K562 (cell line): ENCODE measurements around the gene LOXL4.

ENCODE experiments used
- FOXK2 ChIP-seq, 2 experiments: fragments of 450-650 bp; IDR thresholded peaks in 1 of 2; conservative IDR thresholded peaks in 1 of 2; 2 replicates each; pipeline ENCODE4 v1.6.1; 2016; ENCODE audit warnings: low read depth in 2 of 2, mild to moderate bottlenecking in 1 of 2
- SP1 ChIP-seq: sonication (generic); formaldehyde crosslinking; IDR thresholded peaks from 2 replicates; pipeline ENCODE4 v1.8.1; 2022; ENCODE audit warnings: mild to moderate bottlenecking, missing genetic modification reagents
- ZBTB7A ChIP-seq: IDR thresholded peaks from 2 replicates; pipeline ENCODE4 v1.6.1; 2011; ENCODE audit warnings: low read depth, mild to moderate bottlenecking, low read length, moderate library complexity, borderline replicate concordance; ENCODE audit not compliant: control insufficient read depth
- ZKSCAN1 ChIP-seq: fragments of 150-350 bp; IDR thresholded peaks from 2 replicates; pipeline ENCODE4 v1.6.1; 2016; ENCODE audit warnings: low read depth, low read length
- TF ChIP-seq, protein P1 (sequence below), 3 experiments: IDR thresholded peaks in 2 of 3; conservative IDR thresholded peaks in 1 of 3; 2 replicates each; pipeline ENCODE4 v1.5.1; 2011 to 2012; ENCODE audit warnings: low read length in 3 of 3, mild to moderate bottlenecking in 3 of 3, control low read depth in 2 of 3, improper control_type of control experiment in 1 of 3, inconsistent platforms in 1 of 3, low read depth in 1 of 3, mixed read lengths in 1 of 3, moderate library complexity in 1 of 3; ENCODE audit not compliant: insufficient read depth in 2 of 3
- TF ChIP-seq, protein P2 (sequence below): fragments of 450-650 bp; IDR thresholded peaks from 2 replicates; pipeline ENCODE4 v1.6.1; 2016; ENCODE audit warnings: low read depth

DNA sequence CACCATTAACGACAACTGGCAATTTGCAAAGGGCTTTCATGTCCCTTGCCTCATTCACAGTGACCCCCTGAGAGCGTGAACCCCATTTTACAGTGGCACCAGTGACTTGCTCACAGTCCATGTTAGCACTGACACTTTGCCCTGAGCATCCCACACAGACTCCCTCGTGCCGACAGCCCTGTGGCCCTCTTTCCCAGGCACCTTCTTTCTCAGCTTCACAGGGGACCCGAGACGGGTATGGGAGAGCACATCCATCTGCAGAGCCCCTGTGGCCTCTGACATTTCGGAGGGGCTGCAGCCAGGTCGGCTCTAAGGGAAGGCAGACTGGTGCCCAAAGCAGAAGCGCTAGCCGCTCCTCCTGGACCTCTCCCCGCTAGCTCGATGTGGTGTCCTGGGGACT is 10.8 kb downstream of the LOXL4 start:
- TF ChIP-seq, protein P1, sequence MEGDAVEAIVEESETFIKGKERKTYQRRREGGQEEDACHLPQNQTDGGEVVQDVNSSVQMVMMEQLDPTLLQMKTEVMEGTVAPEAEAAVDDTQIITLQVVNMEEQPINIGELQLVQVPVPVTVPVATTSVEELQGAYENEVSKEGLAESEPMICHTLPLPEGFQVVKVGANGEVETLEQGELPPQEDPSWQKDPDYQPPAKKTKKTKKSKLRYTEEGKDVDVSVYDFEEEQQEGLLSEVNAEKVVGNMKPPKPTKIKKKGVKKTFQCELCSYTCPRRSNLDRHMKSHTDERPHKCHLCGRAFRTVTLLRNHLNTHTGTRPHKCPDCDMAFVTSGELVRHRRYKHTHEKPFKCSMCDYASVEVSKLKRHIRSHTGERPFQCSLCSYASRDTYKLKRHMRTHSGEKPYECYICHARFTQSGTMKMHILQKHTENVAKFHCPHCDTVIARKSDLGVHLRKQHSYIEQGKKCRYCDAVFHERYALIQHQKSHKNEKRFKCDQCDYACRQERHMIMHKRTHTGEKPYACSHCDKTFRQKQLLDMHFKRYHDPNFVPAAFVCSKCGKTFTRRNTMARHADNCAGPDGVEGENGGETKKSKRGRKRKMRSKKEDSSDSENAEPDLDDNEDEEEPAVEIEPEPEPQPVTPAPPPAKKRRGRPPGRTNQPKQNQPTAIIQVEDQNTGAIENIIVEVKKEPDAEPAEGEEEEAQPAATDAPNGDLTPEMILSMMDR (IDR thresholded peaks at IDR 0.05 in 2 of 3, conservative IDR thresholded peaks at IDR 0.05 in 1 of 3; ENCODE audit: insufficient read depth in 2 of 3, low read depth in 1 of 3, low read length in 3 of 3) = no peak
- TF ChIP-seq ZBTB7A = no peak
- TF ChIP-seq FOXK2 (conservative IDR thresholded peaks at IDR 0.05 in 1 of 2, IDR thresholded peaks at IDR 0.05 in 1 of 2; ENCODE audit: low read depth in 2 of 2) = no peak
- no peak for TF ChIP-seq SP1 (CRISPR knock-in tag)
- TF ChIP-seq, protein P2, sequence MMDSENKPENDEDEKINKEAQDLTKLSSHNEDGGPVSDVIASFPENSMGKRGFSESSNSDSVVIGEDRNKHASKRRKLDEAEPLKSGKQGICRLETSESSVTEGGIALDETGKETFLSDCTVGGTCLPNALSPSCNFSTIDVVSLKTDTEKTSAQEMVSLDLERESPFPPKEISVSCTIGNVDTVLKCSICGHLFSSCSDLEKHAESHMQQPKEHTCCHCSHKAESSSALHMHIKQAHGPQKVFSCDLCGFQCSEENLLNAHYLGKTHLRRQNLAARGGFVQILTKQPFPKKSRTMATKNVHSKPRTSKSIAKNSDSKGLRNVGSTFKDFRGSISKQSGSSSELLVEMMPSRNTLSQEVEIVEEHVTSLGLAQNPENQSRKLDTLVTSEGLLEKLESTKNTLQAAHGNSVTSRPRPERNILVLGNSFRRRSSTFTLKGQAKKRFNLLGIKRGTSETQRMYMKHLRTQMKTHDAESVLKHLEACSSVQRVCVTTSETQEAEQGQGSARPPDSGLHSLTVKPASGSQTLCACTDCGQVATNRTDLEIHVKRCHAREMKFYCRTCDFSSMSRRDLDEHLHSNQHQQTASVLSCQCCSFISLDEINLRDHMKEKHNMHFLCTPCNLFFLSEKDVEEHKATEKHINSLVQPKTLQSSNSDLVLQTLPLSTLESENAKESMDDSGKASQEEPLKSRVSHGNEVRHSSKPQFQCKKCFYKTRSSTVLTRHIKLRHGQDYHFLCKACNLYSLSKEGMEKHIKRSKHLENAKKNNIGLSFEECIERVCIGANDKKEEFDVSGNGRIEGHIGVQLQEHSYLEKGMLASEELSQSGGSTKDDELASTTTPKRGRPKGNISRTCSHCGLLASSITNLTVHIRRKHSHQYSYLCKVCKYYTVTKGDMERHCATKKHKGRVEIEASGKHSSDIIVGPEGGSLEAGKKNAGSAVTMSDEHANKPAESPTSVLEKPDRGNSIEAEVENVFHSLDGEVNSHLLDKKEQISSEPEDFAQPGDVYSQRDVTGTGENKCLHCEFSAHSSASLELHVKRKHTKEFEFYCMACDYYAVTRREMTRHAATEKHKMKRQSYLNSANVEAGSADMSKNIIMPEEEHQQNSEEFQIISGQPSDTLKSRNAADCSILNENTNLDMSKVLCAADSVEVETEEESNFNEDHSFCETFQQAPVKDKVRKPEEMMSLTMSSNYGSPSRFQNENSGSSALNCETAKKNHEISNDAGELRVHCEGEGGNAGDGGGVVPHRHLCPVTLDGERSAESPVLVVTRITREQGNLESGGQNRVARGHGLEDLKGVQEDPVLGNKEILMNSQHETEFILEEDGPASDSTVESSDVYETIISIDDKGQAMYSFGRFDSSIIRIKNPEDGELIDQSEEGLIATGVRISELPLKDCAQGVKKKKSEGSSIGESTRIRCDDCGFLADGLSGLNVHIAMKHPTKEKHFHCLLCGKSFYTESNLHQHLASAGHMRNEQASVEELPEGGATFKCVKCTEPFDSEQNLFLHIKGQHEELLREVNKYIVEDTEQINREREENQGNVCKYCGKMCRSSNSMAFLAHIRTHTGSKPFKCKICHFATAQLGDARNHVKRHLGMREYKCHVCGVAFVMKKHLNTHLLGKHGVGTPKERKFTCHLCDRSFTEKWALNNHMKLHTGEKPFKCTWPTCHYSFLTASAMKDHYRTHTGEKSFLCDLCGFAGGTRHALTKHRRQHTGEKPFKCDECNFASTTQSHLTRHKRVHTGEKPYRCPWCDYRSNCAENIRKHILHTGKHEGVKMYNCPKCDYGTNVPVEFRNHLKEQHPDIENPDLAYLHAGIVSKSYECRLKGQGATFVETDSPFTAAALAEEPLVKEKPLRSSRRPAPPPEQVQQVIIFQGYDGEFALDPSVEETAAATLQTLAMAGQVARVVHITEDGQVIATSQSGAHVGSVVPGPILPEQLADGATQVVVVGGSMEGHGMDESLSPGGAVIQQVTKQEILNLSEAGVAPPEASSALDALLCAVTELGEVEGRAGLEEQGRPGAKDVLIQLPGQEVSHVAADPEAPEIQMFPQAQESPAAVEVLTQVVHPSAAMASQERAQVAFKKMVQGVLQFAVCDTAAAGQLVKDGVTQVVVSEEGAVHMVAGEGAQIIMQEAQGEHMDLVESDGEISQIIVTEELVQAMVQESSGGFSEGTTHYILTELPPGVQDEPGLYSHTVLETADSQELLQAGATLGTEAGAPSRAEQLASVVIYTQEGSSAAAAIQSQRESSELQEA = no peak
- TF ChIP-seq ZKSCAN1 = no peak
